GM19240 (cell line): ENCODE results near the gene HADHB.
"Not testable (repeated sequence)": the region's sequence is repeated elsewhere in the genome, so short reads cannot be mapped to it uniquely, and the experiment has no call there.

ENCODE experiments used
- DNase-seq: peaks from one replicate; pipeline ENCODE4 v3.0.0; 2011; ENCODE audit warnings: low spot score; ENCODE audit not compliant: insufficient read length

Gene HADHB

GRCh38 chr2:26243470-26244308 is 1.1 kb upstream of the HADHB start:
- no peak for DNase-seq

GRCh38 chr2:26245231-26245732 is 543 bp downstream of the HADHB start:
- no peak for DNase-seq

GRCh38 chr2:26245810-26246209 is 1.1 kb downstream of the HADHB start:
- no peak for DNase-seq

- DNase-seq = no peak
Measured at GRCh38 chr2:26246818-26247217, 2.1 kb downstream of the HADHB start.

GRCh38 chr2:26249625-26250024 is 4.9 kb downstream of the HADHB start:
- DNase-seq = no peak

GRCh38 chr2:26251893-26252292 is 7.2 kb downstream of the HADHB start:
- DNase-seq = no peak

GRCh38 chr2:26255759-26256384 is 11.1 kb downstream of the HADHB start:
- no peak for DNase-seq

GRCh38 chr2:26258836-26259235 is 14.1 kb downstream of the HADHB start:
- DNase-seq = not testable (repeated sequence)

- DNase-seq = no peak
Measured at GRCh38 chr2:26268213-26268612, 23.5 kb downstream of the HADHB start.

GRCh38 chr2:26268670-26269385 is 24.1 kb downstream of the HADHB start:
- DNase-seq = not testable (repeated sequence)

- no peak for DNase-seq
Measured at GRCh38 chr2:26269571-26270158, 24.9 kb downstream of the HADHB start.

GRCh38 chr2:26270373-26270772 is 25.6 kb downstream of the HADHB start:
- DNase-seq = no peak

- no peak for DNase-seq
Measured at GRCh38 chr2:26273501-26273900, 28.8 kb downstream of the HADHB start.

- DNase-seq = no peak
Measured at GRCh38 chr2:26274058-26274613, 29.4 kb downstream of the HADHB start.

- no peak for DNase-seq
Measured at GRCh38 chr2:26276484-26277227, 31.9 kb downstream of the HADHB start.

- no peak for DNase-seq
Measured at GRCh38 chr2:26279886-26280285, 35.1 kb downstream of the HADHB start.

GRCh38 chr2:26281226-26281625 is 36.5 kb downstream of the HADHB start:
- DNase-seq = no peak

GRCh38 chr2:26283606-26284005 is 38.9 kb downstream of the HADHB start:
- DNase-seq = no peak

GRCh38 chr2:26284132-26284531 is 39.4 kb downstream of the HADHB start:
- no peak for DNase-seq

- DNase-seq = no peak
Measured at GRCh38 chr2:26285931-26286330, 41.2 kb downstream of the HADHB start.

- DNase-seq = no peak
Measured at GRCh38 chr2:26290001-26290400, 45.3 kb downstream of the HADHB start.
